Urothelium cell line (cell line): ENCODE measurements around the gene ANXA4.

Source experiments
- DNase-seq: peaks from one replicate; pipeline ENCODE4 v3.0.0; 2011; ENCODE audit warnings: low spot score, mixed read lengths
- FAIRE-seq: peaks from 2 replicates; lab custom pipeline; 2011; peaks lifted over from hg19 to GRCh38; lab: Jason Lieb, UNC

The ANXA4 gene

GRCh38 chr2:69837533-69837932 lies 95.6 kb downstream of the ANXA4 start:
- no peak for FAIRE-seq
- no peak for DNase-seq

- FAIRE-seq (no peak), DNase-seq (no peak)
Measured at GRCh38 chr2:69843993-69844392, 102.1 kb downstream of the ANXA4 start.

GRCh38 chr2:69844560-69844959 lies 102.6 kb downstream of the ANXA4 start:
- no peak for DNase-seq
- no peak for FAIRE-seq

- FAIRE-seq (no peak), DNase-seq (no peak)
Measured at GRCh38 chr2:69846182-69847067, 104.5 kb downstream of the ANXA4 start.

- no peak for DNase-seq
- no peak for FAIRE-seq
Measured at GRCh38 chr2:69847068-69847828, 105.3 kb downstream of the ANXA4 start.

- FAIRE-seq (no peak), DNase-seq (no peak)
Measured at GRCh38 chr2:69848186-69848790, 106.4 kb downstream of the ANXA4 start.

GRCh38 chr2:69858261-69858660 lies 116.3 kb downstream of the ANXA4 start:
- no peak for DNase-seq

GRCh38 chr2:69863298-69863697 lies 121.4 kb downstream of the ANXA4 start:
- no peak for DNase-seq
- no peak for FAIRE-seq

More at GRCh38 chr2:69858261-69858660, 116.3 kb downstream of the ANXA4 start:
- FAIRE-seq, result no peak
